Panc1 (cell line): Measurements from ENCODE around the gene CBX4. TPM values are rescaled to one million over a fixed set of nuclear protein-coding genes. Genes with fewer than 3 reads are reported as not detected.

ENCODE experiments used
- ATAC-seq: fragments of 200-7000 bp; cut with Tn5 transposase; 2 replicates; pipeline ENCODE4 v1.9.1; 2020; ENCODE audit warnings: mild to moderate bottlenecking, moderate library complexity
- BruUV-seq: library from RNA; stranded (reverse); fragments of 400-500 nt; replicated peaks from 2 replicates; lab custom pipeline; 2021; lab: Mats Ljungman, UMichigan
- CTCF ChIA-PET: fragments of 300-600 bp; sonication (Branson Sonifier 250); formaldehyde crosslinking; loops from one replicate; lab custom pipeline; 2022; ENCODE audit warnings: antibody characterized with exemption; lab: Charles Lee
- POLR2A ChIA-PET: fragments of 300-600 bp; sonication (Branson Sonifier 250); formaldehyde crosslinking; loops from one replicate; lab custom pipeline; 2022; ENCODE audit warnings: antibody characterized with exemption; lab: Charles Lee
- DNase-seq: peaks from one replicate; pipeline ENCODE4 v3.0.0-alpha.2; 2010; ENCODE audit warnings: low read depth, low spot score
- H3K27ac ChIP-seq: 2 replicates; pipeline ENCODE4 v1.5.1; 2011; ENCODE audit warnings: mild to moderate bottlenecking, low read length, inconsistent platforms
- H3K27me3 ChIP-seq: fragments of 200-500 bp; sonication (Bioruptor generic); 2 replicates; pipeline ENCODE4 v1.6.0; 2014; ENCODE audit warnings: low read length, inconsistent platforms; ENCODE audit not compliant: control insufficient read depth, insufficient read depth
- H3K36me3 ChIP-seq: fragments of 200-500 bp; sonication (Bioruptor generic); 2 replicates; pipeline ENCODE4 v1.5.1; 2014; ENCODE audit warnings: inconsistent platforms, mild to moderate bottlenecking, low read length, moderate library complexity; ENCODE audit not compliant: control insufficient read depth, insufficient read depth
- H3K4me1 ChIP-seq: 2 replicates; pipeline ENCODE4 v1.5.1; 2011; ENCODE audit warnings: inconsistent platforms, mild to moderate bottlenecking, low read length, moderate library complexity; ENCODE audit not compliant: control insufficient read depth, insufficient read depth
- H3K4me3 ChIP-seq, 2 experiments: 2 replicates each; pipeline ENCODE4 v1.5.1; 2011 to 2012; ENCODE audit warnings: low read depth in 2 of 2, low read length in 2 of 2, mild to moderate bottlenecking in 2 of 2, inconsistent platforms in 1 of 2, moderate library complexity in 1 of 2
- H3K9me3 ChIP-seq: fragments of 200-500 bp; sonication (Bioruptor generic); 2 replicates; pipeline ENCODE4 v1.5.1; 2014; ENCODE audit warnings: low read depth, mild to moderate bottlenecking, inconsistent platforms, low read length, moderate library complexity; ENCODE audit not compliant: control insufficient read depth, insufficient read depth
- CTCF ChIP-seq: fragments of 450-650 bp; IDR thresholded peaks from 2 replicates; pipeline ENCODE4 v1.5.1; 2017; ENCODE audit warnings: mild to moderate bottlenecking
- POLR2AphosphoS5 ChIP-seq: IDR thresholded peaks from 2 replicates; pipeline ENCODE4 v1.6.1; 2012; ENCODE audit warnings: mild to moderate bottlenecking, low read depth, low read length, moderate library complexity
- REST ChIP-seq, 2 experiments: IDR thresholded peaks; 2 replicates each; pipeline ENCODE4 v1.6.1; 2011 to 2012; ENCODE audit warnings: low read depth in 2 of 2, control low read depth in 1 of 2, low read length in 1 of 2, mild to moderate bottlenecking in 1 of 2, moderate library complexity in 1 of 2; ENCODE audit not compliant: insufficient read depth in 1 of 2
- SIN3A ChIP-seq: IDR thresholded peaks from 2 replicates; pipeline ENCODE4 v1.6.1; 2012; ENCODE audit warnings: low read depth, mild to moderate bottlenecking, low read length, moderate library complexity, borderline replicate concordance; ENCODE audit not compliant: insufficient read depth
- TCF7L2 ChIP-seq: IDR thresholded peaks from 2 replicates; pipeline ENCODE4 v1.6.1; 2011; ENCODE audit warnings: mild to moderate bottlenecking, low read depth, low read length, inconsistent platforms
- in situ Hi-C: cut with HindIII; loops from 2 replicates; pipeline ENCODE4 v1.10.0; 2016; ENCODE audit warnings: low sequenced_read_pairs, low pct_unique_long_range_greater_than_20kb
- intact Hi-C: fragments of 100-400 bp; cut with micrococcal nuclease; formaldehyde crosslinking; loops from one replicate; pipeline ENCODE4 v1.10.0; 2022; ENCODE audit not compliant: unreplicated experiment
- total RNA-seq: library from RNA; stranded (reverse); gene quantifications from one replicate; pipeline ENCODE4 v1.2.1, GENCODE V29; 2021; ENCODE audit not compliant: unreplicated experiment

The CBX4 gene
- total RNA-seq, 1 experiment from 2014 or later = 48.6 TPM

- ChIA-PET POLR2A (interaction anchor here (0.6 to 1.0 kb wide), 4 partner anchors 8 to 695 kb away, joined by 3 to 12 read pairs (median 3); no protein-coding TSS in a partner anchor), CTCF (interaction anchor here (0.5 to 1.3 kb wide), 9 partner anchors 9 to 196 kb away, joined by 3 to 4 read pairs (median 3); no protein-coding TSS in a partner anchor)
- intact Hi-C loops = no loop called here
- H3K9me3 ChIP-seq = no peaks in the 10 kb centered on the region
- H3K27ac ChIP-seq = peak overlapping the region; percentile 34; the same call in 1 of the 2 replicates
- peaks cover 48% of the 10 kb centered on the region for H3K4me1 ChIP-seq
- peaks cover 3% of the 10 kb centered on the region; the same call in 1 of the 2 replicates for H3K36me3 ChIP-seq
- TF ChIP-seq TCF7L2 (no peak), REST (IDR thresholded peaks at IDR 0.05; ENCODE audit: insufficient read depth in 1 of 2, low read depth in 2 of 2, low read length in 1 of 2) (no peak), CTCF (no peak), SIN3A (no peak), POLR2AphosphoS5 (no peak)
- BruUV-seq = no TSS peak
- in situ Hi-C loops = loop anchor here (25.0 kb wide), 1 partner anchor 190 kb away; no protein-coding TSS in a partner anchor
- ATAC-seq (peak; percentile 22), DNase-seq (no peak)
- peak overlapping the region; percentile 41 to 82 for H3K4me3 ChIP-seq
- no peaks in the 10 kb centered on the region for H3K27me3 ChIP-seq
These were observed 41.5 kb downstream of the CBX4 start for GRCh38 chr17:79797492-79798298.

DNA sequence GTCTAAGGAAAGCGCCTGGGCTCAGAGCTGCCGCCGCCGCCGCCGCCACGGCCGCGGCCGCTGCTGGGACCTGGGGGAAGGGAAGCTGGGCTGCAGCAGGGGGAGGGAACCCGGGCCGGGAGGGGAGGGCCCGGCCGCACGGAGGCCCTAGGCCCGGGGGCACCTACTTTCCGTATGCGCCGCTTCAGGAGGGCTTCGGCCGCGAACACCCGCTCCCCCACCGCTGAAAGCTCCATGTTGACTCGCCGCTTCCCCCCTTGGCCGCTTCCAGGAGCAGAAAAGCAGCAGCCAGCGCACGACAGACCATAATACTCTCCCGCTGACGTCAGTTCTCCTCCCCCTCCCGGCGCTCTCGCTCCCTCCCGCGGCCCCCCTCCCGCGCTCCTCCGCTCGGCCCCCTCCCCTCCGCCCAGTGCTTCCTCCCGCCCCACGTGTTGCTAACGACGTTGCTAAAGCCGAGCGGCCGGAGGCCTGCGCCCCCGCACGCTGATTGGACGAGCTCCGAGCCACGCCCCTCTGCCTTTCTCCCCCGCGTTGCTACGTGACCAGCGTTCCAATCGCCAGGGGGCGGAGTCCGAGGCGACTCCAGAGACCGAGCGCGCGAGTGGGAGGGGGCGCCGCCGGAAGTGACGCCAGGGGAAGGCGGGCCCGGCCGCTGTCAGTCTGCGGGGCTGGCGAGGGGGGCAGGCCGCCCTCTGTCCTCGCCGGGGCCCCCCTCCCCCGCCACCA lies 42.3 kb downstream of the CBX4 start, which contains the start of gene CBX8:
TSS of gene CBX8 (minus strand) at position 315 of the 729 bp plus-strand sequence. CDS start at position 236, 79 bp downstream.
- no TSS peak for BruUV-seq
- CTCF ChIA-PET = interaction anchor here (0.5 to 1.3 kb wide), 9 partner anchors 10 to 196 kb away, joined by 3 to 6 read pairs (median 3); no protein-coding TSS in a partner anchor
- POLR2A ChIA-PET = interaction anchor here (0.6 to 1.0 kb wide), 4 partner anchors 8 to 694 kb away, joined by 3 to 12 read pairs (median 3); no protein-coding TSS in a partner anchor
- H3K4me1 ChIP-seq = peaks cover 47% of the 10 kb centered on the region
- H3K36me3 ChIP-seq = peaks cover 3% of the 10 kb centered on the region; the same call in 1 of the 2 replicates
- peak; percentile 81 for ATAC-seq
- in situ Hi-C loops (loop anchor here (25.0 kb wide), 1 partner anchor 190 kb away; no protein-coding TSS in a partner anchor), intact Hi-C loops (no loop called here)
- peak within 1 kb of the TSS; percentile 75 for H3K27ac ChIP-seq
- no peaks in the 10 kb centered on the region for H3K27me3 ChIP-seq
- no peak for TF ChIP-seq SIN3A
- peak; percentile 56; the same call in 1 of the 2 replicates for TF ChIP-seq POLR2AphosphoS5
- TF ChIP-seq TCF7L2 = no peak
- 0 out of 4 replicates have a peak, but pooled peaks of 1 of the 2 experiments have one; percentile 3 for TF ChIP-seq REST (IDR thresholded peaks at IDR 0.05; ENCODE audit: insufficient read depth in 1 of 2, low read depth in 2 of 2, low read length in 1 of 2)
- peak within 1 kb of the TSS; percentile 82 to 91 for H3K4me3 ChIP-seq
- no peaks in the 10 kb centered on the region for H3K9me3 ChIP-seq
- DNase-seq = peak; percentile 91
